Stimulated activated naive CD8-positive, alpha-beta T cell treated with anti-CD3 and anti-CD28 coated beads, Interleukin-15, Interleukin-2, amounts not matched to agents 100 ng/mL and 50 ng/mL, for 24 hours (primary cell): ENCODE results near the gene IRF2.

Experiments
- H3K27ac Mint-ChIP-seq: one replicate; pipeline ENCODE4 v1.8.0; 2021; ENCODE audit warnings: mild to moderate bottlenecking, mixed read lengths
- H3K27me3 Mint-ChIP-seq: one replicate; pipeline ENCODE4 v1.8.0; 2021; ENCODE audit warnings: mixed read lengths
- H3K36me3 Mint-ChIP-seq: one replicate; pipeline ENCODE4 v1.8.0; 2021; ENCODE audit warnings: low read depth, mixed read lengths
- H3K4me1 Mint-ChIP-seq: one replicate; pipeline ENCODE4 v1.8.0; 2021; ENCODE audit warnings: low read depth, mixed read lengths
- H3K4me3 Mint-ChIP-seq: one replicate; pipeline ENCODE4 v1.8.0; 2021; ENCODE audit warnings: mild to moderate bottlenecking, mixed read lengths
- H3K9me3 Mint-ChIP-seq: one replicate; pipeline ENCODE4 v1.8.0; 2021; ENCODE audit warnings: mixed read lengths

IRF2 gene

DNA sequence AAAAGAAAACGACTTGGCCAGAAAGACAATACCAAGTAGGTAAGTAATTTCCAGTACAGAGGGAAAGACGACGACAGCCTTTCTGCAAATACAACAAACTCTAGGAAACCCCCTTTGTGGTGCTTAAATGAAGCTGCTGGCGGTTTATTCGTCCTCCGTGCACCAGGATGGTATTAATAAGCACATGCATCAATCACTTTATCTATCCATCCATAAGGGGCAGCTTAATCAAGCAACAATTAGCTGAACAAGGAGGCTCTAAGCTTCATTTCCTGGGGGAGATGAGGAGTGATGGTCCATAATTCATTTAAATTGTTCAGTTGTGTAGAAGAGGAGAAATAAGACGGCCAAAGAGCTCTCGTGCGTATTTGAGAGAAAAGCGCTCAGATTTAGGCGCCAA, 26.2 kb downstream of the IRF2 start:
- H3K4me1 Mint-ChIP-seq: peaks cover 93% of the 10 kb centered on the region
- peaks cover 55% of the 10 kb centered on the region for H3K36me3 Mint-ChIP-seq
- H3K4me3 Mint-ChIP-seq: peak overlapping the region; percentile 72
- H3K27ac Mint-ChIP-seq: peak overlapping the region; percentile 43
- no peaks in the 10 kb centered on the region for H3K9me3 Mint-ChIP-seq
- H3K27me3 Mint-ChIP-seq: no peaks in the 10 kb centered on the region

DNA sequence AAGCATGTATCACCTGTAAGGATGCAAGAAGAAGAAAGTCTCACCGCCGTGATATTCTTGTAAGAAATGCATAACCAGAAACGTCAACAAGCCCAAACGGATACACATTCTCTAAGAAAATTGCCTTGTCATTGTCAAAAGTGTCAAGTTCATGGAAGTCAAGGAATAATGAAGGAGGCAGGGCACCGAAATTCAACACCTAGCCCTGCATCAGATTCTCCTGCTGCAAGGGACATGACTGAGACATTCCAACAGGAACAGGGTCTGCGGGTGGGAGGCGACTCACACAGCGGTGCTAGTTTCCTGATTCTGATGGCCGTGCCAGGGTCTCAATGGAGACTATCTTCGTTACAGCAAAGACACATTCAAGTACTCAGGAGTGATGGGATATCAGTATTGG, 26.7 kb downstream of the IRF2 start:
- H3K36me3 Mint-ChIP-seq: peaks cover 56% of the 10 kb centered on the region

DNA sequence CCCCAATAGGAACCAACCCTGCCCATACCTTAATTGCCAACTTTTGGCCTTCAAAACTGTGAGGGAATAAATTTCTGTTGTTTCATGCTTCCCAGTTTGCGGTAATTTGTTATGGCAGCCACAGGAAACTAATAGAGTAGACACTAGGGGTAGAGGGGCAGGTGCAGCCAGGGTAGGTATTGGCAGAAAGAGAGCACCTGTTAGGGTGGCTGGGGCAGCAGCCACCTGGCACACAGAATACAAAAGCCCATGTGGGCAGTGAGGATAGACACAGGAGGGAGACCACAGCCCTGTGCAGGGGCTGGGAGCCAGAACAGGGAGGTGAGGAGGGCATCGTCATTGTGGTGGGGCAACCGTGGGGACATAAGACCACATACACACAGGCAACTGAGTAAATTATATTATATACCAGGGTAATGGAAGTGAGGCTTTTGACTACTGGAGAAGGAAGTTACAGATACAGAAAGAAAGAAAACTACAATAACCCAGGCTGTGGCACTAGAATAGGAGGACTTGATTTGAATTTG, 28.2 kb downstream of the IRF2 start:
- Mint-ChIP-seq H3K4me3 (no peak overlapping the region), H3K4me1 (peaks cover 94% of the 10 kb centered on the region), H3K9me3 (no peaks in the 10 kb centered on the region), H3K27me3 (no peaks in the 10 kb centered on the region), H3K27ac (peak overlapping the region; percentile 3), H3K36me3 (peaks cover 56% of the 10 kb centered on the region)

More for the DNA sequence above, 26.7 kb downstream of the IRF2 start:
- Mint-ChIP-seq H3K27me3 (no peaks in the 10 kb centered on the region), H3K9me3 (no peaks in the 10 kb centered on the region), H3K4me3 (peak overlapping the region; percentile 18), H3K27ac (peak overlapping the region; percentile 43), H3K4me1 (peaks cover 93% of the 10 kb centered on the region)

DNA sequence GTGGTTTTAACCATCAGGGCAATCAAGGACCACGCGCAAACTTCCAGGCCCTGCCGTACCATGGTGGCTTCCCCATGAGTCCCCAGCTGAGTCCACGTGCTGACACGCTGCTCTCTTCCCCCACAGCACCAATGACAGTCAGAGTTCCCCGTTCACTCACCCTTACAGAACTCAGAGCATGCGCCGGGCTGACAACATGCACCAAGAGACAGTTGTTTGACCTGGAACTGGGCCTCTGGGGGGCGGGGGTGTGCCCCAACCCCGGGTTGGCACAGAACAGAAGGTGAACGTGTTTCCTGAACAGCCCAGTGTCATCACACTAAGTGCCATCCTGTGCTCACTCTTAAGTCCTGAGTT, 29.4 kb downstream of the IRF2 start:
- Mint-ChIP-seq H3K27me3 (no peaks in the 10 kb centered on the region), H3K4me3 (peak overlapping the region; percentile 6), H3K9me3 (no peaks in the 10 kb centered on the region), H3K4me1 (peaks cover 97% of the 10 kb centered on the region), H3K36me3 (peaks cover 54% of the 10 kb centered on the region), H3K27ac (peak overlapping the region; percentile 79)

DNA sequence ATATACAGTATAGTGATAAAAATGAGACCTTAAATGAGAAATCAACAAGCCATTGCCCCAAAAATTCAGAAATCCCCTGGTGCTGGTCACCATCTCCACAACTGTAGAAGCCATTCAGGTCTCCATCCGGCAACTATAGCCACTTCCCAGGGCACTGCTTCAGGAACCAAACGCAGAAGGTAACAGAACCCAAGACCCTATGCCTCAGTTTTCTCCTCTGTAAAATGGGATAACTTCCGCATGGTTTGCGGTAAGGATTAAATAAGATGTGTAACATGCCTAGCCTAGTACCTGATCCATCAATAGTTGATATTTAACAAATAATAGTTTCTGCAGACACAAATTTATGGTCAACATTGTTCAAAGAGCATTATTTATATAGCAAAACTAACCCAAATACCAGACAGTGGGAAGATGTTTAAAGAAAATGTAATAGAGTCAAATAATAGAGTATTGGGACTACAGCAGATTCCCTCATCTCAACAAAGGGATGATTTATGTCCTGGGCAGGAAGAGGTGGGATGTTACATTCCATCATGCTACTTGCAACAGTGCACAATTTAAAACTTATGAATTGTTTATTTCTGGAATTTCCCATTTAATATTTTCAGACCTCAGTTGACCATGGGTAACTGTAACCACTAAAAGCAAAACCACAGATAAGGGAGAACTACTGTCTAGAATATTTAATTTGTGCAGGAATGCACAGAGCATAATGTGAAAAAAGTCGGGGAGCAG, 30.0 kb downstream of the IRF2 start:
- Mint-ChIP-seq H3K27ac (peak overlapping the region; percentile 79), H3K27me3 (no peaks in the 10 kb centered on the region), H3K4me1 (peaks cover 96% of the 10 kb centered on the region), H3K36me3 (peaks cover 49% of the 10 kb centered on the region), H3K9me3 (no peaks in the 10 kb centered on the region), H3K4me3 (peak overlapping the region; percentile 6)

DNA sequence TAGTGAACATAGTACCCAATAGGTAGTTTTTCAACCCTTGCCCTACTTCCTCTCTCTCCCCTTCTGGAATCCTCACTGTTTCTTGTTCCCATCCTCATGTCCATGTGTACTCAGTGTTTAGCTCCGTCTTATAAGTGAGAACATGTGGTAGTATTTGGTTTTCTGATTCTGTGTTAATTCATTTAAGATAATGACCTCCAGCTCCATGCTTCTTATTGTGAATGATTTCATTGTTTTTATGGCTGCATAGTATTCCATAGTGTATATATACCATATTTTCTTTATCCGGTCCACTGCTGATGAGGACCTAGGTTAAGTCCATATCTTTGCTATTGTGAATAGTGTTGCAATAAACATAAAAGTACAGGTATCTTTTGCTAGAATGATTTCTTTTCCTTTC, 31.0 kb downstream of the IRF2 start:
- Mint-ChIP-seq H3K27ac (peak overlapping the region; percentile 70), H3K36me3 (peaks cover 48% of the 10 kb centered on the region), H3K27me3 (no peaks in the 10 kb centered on the region), H3K9me3 (no peaks in the 10 kb centered on the region), H3K4me1 (peaks cover 93% of the 10 kb centered on the region), H3K4me3 (no peak overlapping the region)

DNA sequence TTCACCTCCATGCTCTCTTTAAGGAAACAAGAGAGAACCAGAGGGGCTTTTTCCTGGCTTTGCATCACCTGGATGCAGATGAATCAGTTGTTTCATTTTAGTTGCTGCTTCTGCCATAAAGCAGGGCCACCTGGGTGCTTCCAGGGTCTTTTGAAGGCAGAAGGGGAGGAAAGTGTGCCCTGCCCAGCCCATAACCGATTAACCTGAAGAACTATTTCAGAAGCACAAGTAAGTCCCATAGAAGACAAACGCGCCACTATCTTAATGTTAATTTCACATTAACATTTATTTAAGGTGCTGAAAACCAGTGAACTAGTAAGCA, 32.1 kb downstream of the IRF2 start:
- Mint-ChIP-seq H3K27ac (peak overlapping the region; percentile 17), H3K27me3 (no peaks in the 10 kb centered on the region), H3K4me3 (no peak overlapping the region), H3K4me1 (peaks cover 93% of the 10 kb centered on the region), H3K36me3 (peaks cover 40% of the 10 kb centered on the region), H3K9me3 (no peaks in the 10 kb centered on the region)

DNA sequence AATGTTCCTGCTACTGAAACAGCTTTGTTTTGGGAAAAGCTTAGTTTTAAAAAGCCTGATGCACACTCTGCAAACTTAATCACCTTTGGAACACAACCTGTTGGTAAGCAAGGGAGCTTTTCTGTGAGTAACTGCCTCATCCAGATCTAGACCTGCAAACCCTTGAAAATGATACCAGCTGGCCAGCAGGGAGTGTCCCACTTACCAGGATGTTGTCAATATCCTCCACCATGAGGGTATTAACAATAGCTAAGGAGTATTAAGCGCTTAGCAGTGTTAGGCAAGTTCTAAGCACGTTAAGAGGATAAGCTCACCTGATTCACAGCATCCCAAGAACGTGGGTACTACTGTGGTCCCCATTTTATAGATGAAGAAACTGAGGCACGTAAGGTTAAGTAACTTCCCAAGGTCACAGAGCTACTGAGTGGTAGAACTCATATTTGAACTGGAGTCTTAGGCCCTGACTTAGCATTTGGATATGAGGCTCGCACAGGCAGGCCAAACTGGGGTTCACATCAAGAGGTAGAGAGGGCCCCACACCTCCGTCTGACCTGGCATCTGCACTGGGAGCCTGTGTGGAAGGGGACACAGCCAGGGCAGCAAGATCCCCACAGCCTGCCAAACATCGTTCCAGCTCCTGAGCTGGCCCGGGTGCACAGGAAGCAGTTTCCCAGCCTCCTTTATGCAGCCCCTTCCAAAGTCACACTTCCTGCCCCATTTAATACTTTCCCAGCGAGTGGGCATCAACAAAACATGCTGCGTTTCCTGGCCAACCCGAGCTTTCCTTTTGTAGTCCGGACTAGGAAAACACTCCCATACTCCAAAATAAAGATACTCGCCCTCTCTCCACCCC, 32.7 kb downstream of the IRF2 start:
- H3K36me3 Mint-ChIP-seq: peaks cover 35% of the 10 kb centered on the region
- H3K27me3 Mint-ChIP-seq: no peaks in the 10 kb centered on the region
- H3K9me3 Mint-ChIP-seq: no peaks in the 10 kb centered on the region
- peaks cover 92% of the 10 kb centered on the region for H3K4me1 Mint-ChIP-seq
- H3K4me3 Mint-ChIP-seq: no peak overlapping the region
- H3K27ac Mint-ChIP-seq: peak overlapping the region; percentile 17

DNA sequence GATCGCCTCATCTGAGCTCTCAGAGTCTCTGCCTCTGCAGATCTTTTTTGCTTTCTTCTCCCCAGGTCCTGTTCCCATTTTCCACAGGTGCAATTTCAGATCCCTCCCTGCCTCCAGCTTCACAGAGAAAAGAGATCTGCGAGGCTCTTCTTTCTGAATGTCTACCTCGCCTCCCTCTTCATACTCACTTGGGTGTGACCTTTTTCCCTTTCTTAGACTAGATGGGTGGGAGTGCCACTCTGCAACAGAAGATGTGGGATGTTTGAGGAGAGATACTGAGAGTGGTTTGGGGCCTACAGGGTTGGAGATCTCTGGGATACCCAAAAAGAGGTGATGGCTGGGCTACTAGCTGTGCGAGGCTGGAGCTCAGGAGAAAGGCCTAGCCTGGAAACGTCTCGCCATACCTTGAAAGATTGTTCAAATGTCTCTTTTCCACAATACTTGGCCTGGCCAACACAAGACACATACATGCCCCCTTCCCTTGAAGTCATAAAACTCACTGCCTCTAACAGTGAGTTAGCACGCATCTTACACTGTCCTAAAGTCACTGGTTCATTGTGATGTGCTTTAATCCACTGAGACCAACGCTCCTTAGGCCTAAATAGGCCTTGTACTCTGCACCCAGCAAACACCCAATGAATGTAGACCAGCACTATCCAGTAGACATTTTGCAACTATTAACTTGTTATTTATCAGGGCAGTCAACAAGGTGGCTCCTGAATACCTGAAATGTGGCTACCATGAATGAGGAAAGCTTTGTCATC, 33.6 kb downstream of the IRF2 start:
- no peak overlapping the region for H3K4me3 Mint-ChIP-seq
- no peak overlapping the region for H3K27ac Mint-ChIP-seq
- peaks cover 90% of the 10 kb centered on the region for H3K4me1 Mint-ChIP-seq
- H3K9me3 Mint-ChIP-seq: no peaks in the 10 kb centered on the region
- peaks cover 28% of the 10 kb centered on the region for H3K36me3 Mint-ChIP-seq
- H3K27me3 Mint-ChIP-seq: no peaks in the 10 kb centered on the region

DNA sequence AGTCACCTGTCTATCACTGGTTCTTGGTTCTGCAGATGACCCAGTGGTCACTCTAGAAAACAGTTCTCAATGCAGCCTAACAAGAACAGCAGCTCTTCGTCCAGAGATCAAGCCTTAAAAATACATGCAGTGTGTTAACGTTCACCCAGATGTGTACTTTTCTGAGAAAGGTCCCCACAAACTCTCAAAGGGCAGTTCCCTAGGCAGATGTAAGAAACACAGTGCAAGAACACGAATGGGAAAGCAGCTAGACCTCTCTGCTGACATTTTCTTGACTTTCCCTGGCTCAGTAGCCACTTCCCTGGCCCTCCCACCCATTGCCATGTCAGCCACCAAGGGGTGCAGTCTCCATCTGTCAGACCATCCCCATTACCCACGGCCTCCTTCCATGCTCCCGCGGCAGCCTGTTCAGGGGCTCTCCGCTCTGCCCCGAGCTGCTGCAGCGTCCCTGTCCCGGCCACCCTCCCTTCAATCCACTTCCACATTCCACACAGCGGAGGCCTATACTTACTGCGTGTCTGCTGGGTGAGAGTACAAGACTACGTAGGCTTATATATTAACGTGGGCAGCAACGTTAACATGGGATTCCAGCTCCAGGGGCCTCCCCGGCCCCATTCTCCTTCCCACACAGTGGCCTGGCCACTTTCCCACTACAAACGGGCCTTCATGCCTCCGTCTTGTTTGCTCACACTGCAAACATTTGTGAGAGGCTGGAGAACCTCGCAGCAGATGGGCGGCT, 34.3 kb downstream of the IRF2 start:
- H3K4me1 Mint-ChIP-seq: peaks cover 89% of the 10 kb centered on the region
- H3K9me3 Mint-ChIP-seq: no peaks in the 10 kb centered on the region
- H3K27ac Mint-ChIP-seq: no peak overlapping the region
- H3K27me3 Mint-ChIP-seq: no peaks in the 10 kb centered on the region
- H3K36me3 Mint-ChIP-seq: peaks cover 24% of the 10 kb centered on the region
- H3K4me3 Mint-ChIP-seq: no peak overlapping the region

DNA sequence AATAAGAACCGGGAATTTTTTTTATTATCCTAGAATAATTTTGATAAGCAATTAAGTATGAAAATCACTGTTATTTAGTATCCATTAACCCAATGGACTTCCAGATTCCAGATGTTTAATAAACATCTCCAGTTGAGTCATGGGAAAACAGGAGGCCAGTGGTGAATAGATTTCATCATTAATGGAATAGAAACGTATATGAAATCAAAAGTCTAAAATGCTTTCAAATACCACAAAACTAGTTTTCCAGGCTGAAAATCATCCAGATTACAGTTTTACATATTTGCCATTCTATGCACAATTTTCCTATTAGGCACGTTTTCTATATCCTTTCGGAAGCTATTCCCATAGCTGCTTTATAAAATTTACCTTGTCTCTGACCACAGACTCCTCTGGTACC, 35.0 kb downstream of the IRF2 start:
- Mint-ChIP-seq H3K36me3 (peaks cover 18% of the 10 kb centered on the region), H3K9me3 (no peaks in the 10 kb centered on the region), H3K27me3 (no peaks in the 10 kb centered on the region), H3K4me3 (no peak overlapping the region), H3K4me1 (peaks cover 83% of the 10 kb centered on the region), H3K27ac (no peak overlapping the region)

DNA sequence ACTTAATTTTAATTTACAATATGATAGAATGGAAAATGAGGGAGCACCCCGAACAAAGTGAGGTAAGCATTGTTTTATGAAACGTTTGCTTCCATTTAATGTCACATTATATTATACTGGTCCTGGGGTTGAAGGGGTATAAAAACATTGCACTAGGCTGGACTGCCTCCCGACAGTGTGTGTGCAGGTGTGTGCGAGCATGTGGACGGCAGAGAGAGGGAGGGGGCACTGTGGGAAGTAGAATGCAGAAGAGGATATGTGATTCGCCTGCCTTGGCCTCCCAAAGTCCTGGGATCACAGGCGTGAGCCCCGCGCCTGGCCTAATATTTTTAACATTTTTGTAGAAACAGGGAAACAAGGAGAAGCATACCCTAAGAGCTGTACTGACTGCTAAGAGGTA, 36.0 kb downstream of the IRF2 start:
- no peaks in the 10 kb centered on the region for H3K27me3 Mint-ChIP-seq
- H3K36me3 Mint-ChIP-seq: peaks cover 15% of the 10 kb centered on the region
- H3K4me3 Mint-ChIP-seq: no peak overlapping the region
- H3K27ac Mint-ChIP-seq: peak overlapping the region; percentile 18
- H3K9me3 Mint-ChIP-seq: no peaks in the 10 kb centered on the region
- H3K4me1 Mint-ChIP-seq: peaks cover 73% of the 10 kb centered on the region

DNA sequence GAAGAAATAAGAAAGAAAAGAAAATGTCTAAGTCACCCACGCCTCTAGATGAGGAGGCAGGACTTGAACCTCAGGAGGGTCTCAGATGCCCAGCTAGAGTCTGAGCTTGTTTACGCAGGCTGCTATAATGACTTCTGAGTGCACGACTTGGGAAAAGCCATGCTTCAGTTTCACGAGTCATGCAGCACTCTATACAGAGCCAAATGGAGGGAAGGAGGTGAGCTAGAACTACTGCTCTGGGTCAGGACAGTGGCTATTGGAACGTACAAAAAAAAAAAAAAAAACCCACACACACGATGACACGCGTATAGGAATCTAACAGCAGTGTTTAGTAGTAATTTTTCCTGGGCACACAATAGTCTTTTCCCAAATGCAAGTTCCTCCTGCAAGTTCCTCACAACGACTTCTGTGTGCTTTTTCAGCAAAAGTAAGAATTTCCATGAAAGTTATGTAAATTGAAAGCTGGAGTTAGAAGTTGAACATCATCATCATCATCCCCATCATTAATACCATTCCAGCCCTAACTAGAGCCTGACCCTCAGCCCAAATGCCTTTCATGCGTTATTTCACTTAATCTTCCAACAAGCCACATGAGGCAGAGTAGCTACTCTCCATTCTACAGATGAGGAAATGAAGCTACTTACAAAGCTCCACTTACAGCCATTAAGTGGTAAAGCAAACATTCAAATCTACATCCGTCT, 36.6 kb downstream of the IRF2 start:
- Mint-ChIP-seq H3K27ac (peak overlapping the region; percentile 77), H3K36me3 (peaks cover 15% of the 10 kb centered on the region), H3K9me3 (no peaks in the 10 kb centered on the region), H3K27me3 (no peaks in the 10 kb centered on the region), H3K4me1 (peaks cover 71% of the 10 kb centered on the region), H3K4me3 (no peak overlapping the region)

DNA sequence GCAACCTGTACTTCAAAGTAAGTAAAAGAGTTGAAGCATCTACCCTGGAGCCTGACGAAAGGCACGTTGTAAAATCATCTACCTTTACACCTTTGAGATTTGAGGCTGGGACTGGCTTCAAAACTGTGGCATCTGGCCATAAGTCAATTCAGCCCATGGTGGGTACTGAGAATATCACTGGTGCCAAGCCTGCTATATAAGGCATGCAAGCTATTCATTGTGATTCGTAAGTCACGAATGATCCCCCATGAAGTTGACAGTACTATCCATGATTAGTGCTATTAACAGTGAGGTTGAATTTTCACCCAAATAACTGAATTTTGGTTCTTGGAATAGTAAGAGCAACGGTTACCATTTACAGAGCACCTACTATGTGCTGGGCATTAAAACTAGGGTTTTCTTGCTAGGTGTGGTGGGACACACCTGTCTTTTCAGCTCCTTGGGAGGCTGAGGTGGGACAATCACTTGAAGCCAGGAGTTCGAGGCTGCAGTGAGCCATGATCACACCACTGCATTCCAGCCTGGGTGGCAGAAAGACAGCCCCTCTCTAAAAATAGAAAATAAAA, 39.8 kb downstream of the IRF2 start:
- no peak overlapping the region for H3K4me3 Mint-ChIP-seq
- H3K9me3 Mint-ChIP-seq: no peaks in the 10 kb centered on the region
- H3K36me3 Mint-ChIP-seq: peaks cover 18% of the 10 kb centered on the region
- H3K27ac Mint-ChIP-seq: no peak overlapping the region
- H3K27me3 Mint-ChIP-seq: no peaks in the 10 kb centered on the region
- peaks cover 65% of the 10 kb centered on the region for H3K4me1 Mint-ChIP-seq
